GM12872 (cell line): ENCODE data around the gene POU2F2.

ENCODE experiments used
- TF ChIP-seq, protein P1 (sequence below): IDR thresholded peaks from 3 replicates; pipeline ENCODE4 v1.5.1; 2011; ENCODE audit warnings: low read depth, mild to moderate bottlenecking, low read length, moderate library complexity; ENCODE audit not compliant: insufficient read depth

Gene POU2F2

DNA sequence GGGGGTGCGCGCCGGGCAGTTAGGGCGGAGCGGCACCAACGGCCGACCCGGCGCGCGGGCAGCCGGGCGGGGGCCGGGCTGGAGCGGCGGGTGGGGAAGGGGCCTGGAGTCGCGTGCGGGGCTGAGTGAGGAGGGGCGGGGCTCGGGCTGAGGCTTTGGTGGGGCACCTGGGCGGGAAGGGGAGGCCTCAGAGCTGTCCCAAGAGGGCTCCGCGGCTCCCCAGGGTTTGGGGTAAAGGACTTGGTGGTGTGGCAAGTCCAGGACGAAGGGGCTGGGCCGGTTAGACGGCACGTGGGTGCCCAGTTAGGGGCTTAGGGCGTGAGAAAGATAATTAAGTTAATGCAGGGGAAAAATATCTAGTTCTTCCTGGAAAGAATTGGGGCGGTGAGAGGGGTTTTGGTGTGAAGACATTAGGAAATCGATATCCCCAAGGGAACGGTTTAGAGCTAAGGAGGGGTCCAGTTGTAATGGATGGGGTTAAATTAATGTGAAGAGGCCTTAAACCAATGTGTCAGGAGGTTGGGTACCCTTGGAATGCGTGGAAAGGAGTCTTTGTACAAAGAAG, 55.8 kb downstream of the POU2F2 start:
- TF ChIP-seq, protein P1, sequence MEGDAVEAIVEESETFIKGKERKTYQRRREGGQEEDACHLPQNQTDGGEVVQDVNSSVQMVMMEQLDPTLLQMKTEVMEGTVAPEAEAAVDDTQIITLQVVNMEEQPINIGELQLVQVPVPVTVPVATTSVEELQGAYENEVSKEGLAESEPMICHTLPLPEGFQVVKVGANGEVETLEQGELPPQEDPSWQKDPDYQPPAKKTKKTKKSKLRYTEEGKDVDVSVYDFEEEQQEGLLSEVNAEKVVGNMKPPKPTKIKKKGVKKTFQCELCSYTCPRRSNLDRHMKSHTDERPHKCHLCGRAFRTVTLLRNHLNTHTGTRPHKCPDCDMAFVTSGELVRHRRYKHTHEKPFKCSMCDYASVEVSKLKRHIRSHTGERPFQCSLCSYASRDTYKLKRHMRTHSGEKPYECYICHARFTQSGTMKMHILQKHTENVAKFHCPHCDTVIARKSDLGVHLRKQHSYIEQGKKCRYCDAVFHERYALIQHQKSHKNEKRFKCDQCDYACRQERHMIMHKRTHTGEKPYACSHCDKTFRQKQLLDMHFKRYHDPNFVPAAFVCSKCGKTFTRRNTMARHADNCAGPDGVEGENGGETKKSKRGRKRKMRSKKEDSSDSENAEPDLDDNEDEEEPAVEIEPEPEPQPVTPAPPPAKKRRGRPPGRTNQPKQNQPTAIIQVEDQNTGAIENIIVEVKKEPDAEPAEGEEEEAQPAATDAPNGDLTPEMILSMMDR: no peak

DNA sequence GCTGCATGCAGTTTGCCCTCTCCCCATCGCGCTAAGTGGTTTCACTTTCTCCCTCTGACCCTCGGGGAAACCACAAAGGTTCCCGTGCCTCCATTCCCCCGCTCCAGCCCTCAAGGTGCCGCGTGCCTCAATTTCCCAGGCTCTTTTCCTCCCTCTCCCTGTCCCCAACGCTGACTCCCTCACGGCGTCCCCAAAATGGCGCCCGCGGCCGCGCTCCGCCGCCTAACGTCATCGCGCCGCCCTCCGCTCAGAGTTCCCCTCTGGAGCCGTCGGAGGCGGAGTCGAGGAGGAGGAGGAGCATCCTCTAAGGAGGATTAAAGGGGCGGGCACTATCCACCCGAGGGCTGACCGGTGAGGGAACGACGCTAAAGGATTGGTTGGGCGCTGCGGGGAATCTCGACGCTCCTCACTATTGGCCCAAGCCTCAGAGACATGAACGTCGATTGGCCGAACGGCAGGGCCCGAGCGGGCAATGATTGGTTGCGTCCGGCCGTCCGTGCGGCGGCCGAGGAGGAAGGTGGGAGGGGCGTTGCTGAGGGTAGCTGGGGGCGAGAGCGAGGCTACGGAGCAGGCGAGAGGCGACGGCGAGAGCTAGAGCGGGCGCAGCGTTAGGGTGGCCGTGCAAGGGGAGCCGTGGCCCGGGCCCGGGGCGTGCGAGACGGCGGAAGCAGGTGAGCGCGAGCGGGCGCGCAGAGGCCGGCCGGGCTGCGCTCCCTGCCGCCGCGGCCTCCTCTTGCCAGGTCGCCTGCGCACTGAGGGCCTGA, 56.4 kb downstream of the POU2F2 start, which contains the start of gene ZNF574:
ZNF574 (plus strand) TSS at position 551 of the 764 bp plus-strand sequence. CDS start 2,441 bp downstream, outside the sequence.
- TF ChIP-seq, protein P1: no peak

DNA sequence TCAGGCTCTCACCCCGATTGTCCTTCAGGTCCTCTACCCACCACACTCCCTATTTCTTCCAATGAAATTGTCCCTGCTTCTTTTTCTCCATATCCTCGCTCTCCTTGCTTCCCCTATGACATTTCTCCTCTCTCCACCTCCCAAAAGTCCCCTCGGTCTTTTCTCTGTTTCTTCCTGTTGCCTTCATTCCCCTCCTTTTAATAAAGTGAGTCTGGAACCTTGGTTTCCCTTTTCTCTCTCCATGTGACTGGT, 57.0 kb downstream of the POU2F2 start:
- TF ChIP-seq, protein P1: no peak

DNA sequence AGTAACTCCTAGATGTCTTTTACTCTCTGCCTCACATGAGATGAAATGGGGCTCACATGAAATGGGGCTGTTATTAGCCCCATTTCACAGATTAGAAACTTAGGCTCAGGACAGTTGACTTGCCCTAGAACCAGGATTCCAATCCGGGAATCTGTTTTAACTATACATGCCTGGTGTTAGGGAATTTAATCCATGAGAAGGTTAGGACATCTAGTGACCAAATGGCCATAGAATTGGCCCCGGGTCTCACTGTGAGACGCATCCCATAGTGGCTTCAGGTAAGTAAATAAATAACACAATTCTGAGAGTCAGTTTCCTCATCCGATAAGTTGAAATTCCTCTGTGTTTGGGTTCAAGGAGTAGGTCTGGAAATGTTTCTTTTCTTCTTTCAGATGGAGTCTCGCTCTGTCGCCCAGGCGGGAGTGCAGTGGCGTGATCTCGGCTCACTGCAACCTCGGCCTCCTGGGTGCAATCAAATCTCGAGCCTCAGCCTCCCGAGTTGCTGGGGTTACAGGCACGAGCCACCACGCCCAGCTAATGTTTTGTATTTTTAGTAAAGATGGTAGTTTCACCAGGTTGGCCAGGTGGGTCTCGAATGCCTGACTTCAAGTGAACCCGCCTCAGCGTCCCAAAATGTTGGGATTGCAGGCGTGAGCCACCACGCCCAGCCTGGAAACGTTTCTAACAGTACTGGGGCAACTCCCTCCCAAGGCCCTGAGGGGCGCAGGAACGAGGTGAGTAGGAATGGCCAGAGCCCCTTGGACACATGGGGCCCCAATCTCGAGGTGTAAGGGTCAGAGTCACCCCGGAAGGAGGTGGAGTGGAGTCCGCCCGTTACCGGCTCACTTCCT, 57.5 kb downstream of the POU2F2 start:
- TF ChIP-seq, protein P1: no peak

DNA sequence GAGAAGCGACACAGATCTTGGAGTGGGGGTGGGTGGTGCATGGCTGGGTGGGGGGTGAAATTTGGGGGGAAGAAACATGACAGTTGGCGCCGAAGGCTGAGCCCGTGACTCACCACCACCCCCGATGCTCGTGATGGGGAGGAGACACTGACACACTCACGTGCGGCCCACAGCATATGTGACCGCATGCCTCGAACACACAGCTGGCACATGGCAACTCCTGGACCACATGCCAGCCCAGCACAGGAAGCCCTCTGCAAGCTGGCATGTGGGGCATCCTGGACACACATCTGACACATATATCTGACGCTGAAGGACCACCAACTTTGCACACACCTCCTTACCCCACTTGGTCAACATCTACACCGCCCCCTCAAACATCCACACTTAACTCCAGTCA, 61.0 kb downstream of the POU2F2 start:
- TF ChIP-seq, protein P1: no peak

DNA sequence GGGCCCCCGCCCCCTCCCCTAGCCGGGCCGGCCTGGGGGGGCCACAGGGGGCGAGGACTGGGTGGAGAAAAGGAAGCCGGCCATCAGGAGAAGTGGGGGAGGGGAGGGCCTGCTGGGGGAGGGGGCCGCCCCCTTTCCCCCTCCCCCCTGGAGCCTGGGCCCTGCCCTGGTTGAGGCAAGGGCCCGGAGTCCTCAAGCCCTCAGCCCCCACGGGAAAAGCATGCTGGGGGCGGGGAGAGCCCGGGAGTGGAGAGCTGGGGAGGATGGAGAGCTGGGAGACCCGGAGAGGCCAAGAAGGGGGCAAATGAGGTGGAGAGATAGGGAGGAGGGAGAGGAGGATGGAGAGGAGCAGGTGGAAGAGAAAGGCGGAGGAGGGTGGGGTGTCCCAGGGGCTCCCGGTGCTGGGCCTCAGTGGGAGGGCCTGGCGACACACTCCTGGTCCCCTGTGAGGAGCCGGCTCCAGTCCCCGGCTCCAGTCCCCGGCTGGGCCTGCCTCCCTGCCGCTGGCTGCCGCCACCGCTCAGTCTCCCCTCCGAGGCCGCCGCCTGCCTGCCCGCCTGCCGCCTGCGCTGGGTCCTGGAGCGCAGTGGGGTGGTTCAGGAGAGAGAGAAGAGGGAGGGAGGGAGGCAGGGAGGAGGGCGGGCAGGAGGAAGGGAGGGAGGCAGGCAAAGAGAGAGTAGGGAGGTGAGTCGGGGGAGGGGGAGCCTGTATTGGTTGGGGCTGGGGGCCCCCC, 62.5 kb downstream of the POU2F2 start, which contains the start of gene GRIK5:
GRIK5 (minus strand) TSS at position 588 of the 733 bp plus-strand sequence. CDS start 4,436 bp downstream, outside the sequence.
- TF ChIP-seq, protein P1: no peak
